Activated T-cell treated with anti-CD3 and anti-CD28 coated beads for 4 hours (primary cell): Measurements from ENCODE around the gene CDC42BPG.

Source experiments
- DNase-seq: peaks from one replicate; pipeline ENCODE4 v3.0.0-alpha.2; 2020

Gene CDC42BPG

DNA sequence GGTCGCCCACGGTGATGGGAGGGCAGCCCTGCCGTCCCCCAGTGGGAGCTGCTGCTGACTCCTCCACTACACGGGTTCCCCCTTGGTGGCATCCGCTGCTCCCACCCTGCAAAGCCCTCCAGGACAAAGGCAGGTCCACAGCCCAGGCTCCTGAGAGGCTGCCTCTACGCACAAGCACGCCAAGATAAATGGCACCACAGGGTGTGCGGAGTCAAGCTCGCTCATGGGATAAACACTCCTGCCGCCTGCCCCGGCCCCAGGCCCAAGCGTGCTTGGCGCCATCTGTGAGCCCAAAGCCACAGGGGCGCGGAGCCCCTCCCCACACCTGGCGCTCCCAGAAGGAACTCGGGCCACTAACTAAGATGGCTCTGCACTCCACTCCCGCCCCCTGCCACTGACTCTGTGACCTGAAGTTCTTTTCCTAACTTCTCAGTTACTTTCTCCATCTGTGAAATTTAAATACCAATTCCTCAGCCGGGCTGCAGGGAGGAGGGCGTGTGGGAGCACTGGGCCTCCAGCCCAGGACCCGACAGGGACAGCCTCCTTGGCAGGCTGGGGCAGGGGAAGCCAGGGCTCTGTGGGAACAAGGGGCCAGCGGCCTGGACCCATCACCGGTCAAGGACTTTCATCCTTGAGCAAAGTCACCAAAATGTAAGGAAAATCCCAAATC is 19.1 kb upstream of the CDC42BPG start:
- no peak for DNase-seq

DNA sequence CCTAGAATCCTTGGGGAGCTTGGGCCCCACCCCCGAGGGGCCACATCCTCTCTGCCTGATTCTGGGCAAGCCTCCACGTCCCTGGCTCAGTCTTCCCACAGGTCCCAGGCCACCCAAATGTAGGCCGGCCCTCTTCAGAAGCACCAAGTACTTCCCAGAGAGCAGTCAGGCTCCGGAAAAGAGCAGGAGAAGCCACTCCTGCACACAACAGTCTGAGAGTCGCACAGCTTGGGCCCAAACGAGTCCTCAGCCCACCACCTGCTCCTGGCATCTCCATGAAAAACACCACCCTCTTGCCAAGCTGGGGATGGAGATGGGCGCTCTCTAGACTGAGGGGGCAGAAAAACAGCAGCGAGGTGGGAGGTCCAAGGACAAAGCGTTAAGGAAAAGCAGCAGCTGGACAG is 18.5 kb upstream of the CDC42BPG start:
- DNase-seq = no peak

GRCh38 chr11:64861227-64861975 is 16.9 kb upstream of the CDC42BPG start:
- DNase-seq = no peak

DNA sequence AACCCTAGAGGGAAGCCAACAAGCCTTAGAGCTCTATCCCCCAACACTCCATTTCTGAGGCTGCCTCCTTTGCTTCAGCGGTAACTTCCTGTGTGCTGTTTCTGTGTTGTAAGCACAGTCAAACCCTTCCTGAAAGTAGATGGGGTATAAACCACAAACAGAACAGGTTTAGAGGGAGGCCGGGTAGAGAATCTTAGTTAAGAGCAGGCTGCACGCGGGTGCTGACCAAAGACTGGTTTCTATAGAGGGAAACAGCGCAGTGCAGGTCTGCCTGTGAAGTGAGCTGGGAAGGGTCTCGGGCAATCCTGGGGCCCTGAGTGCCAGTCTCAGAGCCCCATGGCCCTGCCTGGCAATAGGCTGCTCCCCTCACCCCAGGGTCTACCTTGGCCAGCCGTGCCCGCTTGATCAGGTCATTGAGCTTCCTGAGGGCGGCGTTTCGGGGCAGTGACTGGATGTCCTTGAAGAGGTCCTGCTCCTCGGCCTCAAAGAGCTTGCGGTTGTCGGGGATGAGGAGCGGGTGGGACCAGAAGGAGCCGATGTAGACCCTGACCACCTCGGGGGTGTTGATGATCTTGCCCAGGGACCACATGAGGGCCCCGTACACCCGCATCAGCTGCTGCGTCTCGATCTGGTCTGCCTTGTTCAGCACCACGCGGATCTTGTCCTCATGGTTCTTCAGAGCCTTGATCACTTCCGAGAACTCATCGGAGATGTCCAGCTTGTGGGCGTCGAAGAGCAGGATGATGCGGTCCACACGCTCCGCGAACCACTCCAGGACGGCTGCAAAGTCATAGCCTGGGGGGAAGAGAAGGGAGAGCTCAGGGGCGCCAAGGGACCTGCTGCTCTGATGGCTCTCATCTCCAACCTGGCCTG is 15.3 kb upstream of the CDC42BPG start:
- no peak for DNase-seq

GRCh38 chr11:64858467-64859263 is 14.2 kb upstream of the CDC42BPG start:
- DNase-seq = no peak

GRCh38 chr11:64857485-64857884 is 13.0 kb upstream of the CDC42BPG start:
- DNase-seq = no peak

DNA sequence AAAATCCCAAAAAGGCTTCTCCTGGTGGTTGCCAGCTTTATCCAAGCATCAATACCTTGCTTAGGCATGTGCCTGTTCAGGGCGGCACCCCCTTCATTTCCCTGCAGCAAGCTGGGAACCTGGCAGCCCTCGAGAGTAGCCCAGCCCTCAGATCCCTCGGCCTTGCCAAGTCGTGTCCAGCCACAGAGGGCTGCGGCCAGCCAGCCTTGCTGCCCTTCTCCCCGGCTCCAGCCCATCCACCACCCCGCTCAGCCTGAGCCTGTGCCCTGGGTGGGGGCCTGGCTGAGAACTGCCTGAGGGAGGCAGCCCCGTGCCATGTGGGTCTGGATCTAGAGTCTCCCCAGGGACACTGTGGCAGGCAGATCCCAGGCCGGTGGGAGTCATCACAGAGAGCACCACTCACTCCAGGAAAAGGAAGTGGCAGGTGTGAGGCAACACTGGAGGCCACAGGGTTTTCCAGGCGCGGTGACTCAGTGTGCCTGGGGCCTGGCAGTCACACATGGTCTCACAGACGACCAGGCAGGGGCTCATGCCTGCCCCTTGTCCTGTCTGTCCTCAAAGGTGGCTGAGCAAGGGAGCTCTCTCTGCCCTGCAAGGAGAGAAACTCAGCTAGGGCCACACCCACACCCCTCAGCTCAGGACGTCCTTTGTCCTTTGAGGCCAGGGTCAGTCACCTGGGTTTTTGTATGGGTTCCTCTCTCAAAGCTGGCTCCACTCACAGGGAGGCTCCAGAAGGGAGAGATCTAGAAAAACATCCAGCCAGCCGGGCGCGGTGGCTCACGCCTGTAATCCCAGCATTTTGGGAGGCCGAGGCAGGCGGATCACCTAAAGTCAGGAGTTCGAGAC is 12.2 kb upstream of the CDC42BPG start:
- DNase-seq = no peak

- DNase-seq = no peak
These were observed 11.3 kb upstream of the CDC42BPG start for GRCh38 chr11:64855596-64856304.

GRCh38 chr11:64854534-64855502 is 10.4 kb upstream of the CDC42BPG start:
- DNase-seq = no peak

DNA sequence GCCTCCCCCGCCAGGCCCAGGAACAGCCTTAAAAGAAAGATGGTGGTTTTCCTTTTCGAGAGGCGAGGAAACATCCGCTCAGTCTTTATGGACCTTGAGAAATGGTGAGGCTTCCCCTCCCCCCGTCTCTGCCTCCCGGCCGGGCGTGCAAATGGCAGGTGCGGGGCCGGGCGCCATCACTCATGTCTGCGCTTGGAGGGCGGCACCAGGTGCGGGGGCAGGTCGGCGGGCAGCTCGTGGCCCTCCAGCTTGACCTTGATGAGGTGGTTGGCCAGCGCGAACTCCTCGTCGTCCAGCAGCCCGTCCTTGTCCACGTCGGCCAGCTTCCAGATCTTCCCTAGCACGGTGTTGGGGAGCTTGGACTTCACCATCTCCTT is 9.7 kb upstream of the CDC42BPG start:
- no peak for DNase-seq

DNA sequence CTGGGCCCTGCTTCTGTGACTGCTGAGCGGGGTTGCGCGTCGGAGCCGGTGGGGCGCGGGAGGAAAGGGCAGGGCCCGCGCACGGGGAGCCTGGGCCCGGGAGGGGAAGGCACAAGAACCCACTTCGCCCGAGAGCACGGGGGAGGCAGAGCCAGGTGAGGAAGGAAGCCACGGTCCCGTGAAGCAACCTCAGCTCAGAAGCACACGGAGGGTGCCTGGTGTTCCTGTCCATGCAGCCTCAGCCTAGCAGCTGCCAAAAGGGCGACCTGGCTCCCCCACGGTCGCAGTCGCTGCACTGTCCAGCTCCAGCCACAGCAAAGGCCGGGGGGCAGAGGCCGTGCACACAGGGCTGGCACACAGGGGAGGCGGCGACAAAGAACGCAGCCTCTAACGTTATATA is 9.3 kb upstream of the CDC42BPG start:
- no peak for DNase-seq

DNA sequence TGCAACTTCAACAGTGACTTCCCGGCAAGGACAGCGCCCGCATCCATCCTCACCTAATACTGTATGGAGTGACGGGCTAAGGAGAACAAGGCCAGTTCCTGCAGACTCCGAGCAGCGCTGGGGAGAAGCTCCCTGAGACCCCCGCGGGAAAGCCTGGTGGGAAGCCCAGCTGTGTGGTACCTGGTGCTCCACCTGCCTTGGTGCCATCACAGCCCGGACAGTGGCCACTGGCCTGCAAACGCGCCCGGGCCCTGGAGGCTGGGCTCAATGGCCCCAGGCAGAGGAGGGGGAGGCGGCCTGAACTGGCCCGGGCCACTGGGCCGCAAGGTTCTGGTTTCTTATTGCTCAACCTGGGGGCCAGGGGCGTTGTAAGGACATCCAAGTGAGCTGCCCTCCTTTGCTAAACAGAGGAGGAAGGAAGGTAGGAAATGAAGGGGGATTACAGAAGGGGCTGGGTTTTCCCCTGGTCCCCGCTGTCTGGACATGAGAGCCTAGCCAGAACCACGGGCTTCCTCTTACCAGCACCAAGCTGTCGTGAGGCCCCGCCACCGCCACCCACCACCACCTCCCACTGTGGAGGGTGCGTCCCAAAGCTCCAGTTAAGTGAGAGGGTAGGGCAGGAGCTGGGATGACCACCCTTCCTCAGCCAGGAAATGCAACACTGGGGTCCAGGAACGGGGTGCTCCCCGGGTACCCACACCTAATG is 8.5 kb upstream of the CDC42BPG start:
- DNase-seq = no peak

GRCh38 chr11:64851831-64852351 is 7.4 kb upstream of the CDC42BPG start:
- DNase-seq = no peak

DNA sequence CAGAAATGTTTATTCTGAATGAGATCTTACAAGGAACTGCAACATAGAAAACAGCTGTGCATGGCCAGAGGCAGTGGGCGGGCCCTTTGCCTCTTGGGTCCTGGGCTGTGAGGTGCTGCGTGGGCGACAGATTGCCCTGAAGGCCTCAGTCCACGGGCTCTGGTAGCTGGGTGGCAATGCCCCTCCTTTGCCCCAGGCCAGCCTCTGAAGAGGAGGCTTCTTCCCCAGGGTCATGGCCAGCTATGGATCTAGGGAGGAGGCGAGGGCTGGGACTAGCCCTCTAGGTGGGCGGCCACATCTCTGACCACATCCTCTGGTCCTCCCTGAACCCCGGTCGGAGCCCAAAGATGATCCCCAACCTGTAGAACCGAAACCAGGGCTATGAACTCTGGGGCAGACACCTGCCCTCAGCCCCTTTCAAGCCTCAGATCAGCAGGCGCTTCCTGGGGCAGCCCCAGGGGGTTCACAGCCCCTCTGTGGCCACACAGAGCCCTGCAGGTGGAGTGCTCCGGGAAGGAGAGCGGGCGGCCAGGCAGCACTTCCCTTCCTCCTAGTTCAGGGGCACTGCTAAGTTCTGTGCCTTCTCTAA is 6.6 kb upstream of the CDC42BPG start:
- DNase-seq = no peak

GRCh38 chr11:64849598-64850356 is 5.3 kb upstream of the CDC42BPG start:
- DNase-seq = no peak

DNA sequence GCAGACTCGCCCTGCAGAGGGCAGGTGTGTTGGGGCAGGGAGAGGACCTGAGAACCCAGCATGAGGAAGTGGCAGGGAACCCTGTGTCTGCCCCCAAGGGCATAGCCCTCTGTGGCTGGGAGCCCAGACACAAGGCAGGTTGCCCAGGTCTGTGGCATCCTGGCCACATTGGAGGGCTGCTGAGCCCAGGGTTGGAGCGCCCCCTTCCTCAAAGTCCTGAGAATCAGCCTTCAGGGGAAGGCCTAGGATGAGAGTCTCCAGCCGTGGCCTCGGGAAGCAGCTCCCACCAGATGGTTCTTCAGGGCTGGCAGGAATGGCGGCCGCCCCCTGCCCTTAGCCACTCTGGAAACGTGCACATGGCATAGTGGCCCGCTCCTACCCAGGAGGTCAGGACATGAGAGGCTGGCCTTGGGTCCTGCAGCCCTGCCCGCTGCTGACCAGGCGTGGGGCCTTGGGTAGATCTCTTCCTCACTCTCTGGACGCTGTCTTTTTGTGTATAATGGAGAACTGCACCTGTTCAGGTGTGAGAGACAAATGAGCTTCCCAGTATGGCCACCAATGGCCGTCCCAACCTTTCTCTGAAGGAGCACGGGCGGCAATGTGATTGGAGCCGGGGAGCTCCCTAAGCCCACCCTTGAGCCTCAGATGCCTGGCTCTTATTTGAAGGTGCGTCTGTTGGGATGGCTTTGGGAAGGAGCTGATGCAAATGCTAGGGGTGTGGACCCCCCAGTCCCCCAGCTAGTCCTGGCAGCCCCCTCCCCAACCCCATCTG is 4.6 kb upstream of the CDC42BPG start:
- no peak for DNase-seq

DNA sequence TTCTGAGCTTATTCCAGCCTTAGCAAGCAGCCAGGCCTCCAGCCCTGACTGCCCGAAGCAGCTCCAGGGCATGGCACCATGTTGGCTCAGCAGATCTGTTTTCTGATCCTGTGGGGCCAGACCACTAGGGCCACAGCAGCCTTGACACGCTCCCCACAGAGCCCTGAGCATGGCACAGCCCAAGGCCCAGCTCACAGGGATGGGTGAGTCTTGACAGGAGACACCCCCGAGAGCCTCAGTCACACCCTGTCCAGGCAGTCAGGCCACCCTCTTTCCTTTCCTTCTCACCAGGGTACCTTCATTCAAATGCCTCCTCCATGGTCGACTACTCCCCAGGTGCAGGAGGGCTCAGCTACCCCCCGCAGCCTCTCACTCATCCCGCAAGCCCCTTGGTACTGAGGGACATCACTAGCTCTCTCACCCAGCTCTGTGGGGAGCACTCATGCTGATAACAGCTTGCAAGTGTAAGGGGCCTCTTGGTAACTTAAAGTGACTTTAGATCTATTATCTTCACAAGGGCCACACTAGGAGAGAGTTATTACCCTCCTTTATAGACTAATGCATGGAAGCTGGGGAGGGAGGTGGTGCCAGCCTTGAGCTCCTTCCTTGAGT is 3.9 kb upstream of the CDC42BPG start:
- DNase-seq = no peak
